Pancreas (tissue), 10 donors: ENCODE results near the gene TAF7L. TPM values are rescaled to one million over a fixed set of nuclear protein-coding genes. Genes with fewer than 3 reads are reported as not detected.

ENCODE experiments used
- ATAC-seq, 4 donors: fragments of 200-7000 bp; cut with Tn5 transposase; one replicate each; pipeline versions ENCODE4 v1.8.0 to v1.9.1; 2020; ENCODE audit warnings: mild to moderate bottlenecking in 4 of 4, moderate library complexity in 4 of 4
- DNase-seq, 6 donors: peaks; one replicate each; pipeline ENCODE4 v3.0.0-alpha.2; 2020
- FAIRE-seq: peaks from 2 replicates; lab custom pipeline; 2012; peaks lifted over from hg19 to GRCh38; lab: Jason Lieb, UNC
- H3K27ac ChIP-seq, 4 donors: fragments of 200-600 bp; sonication (generic); 1 replicate in 3 of 4; 2 replicates in 1 of 4; pipeline versions ENCODE4 v1.5.0 to v1.8.0; 2020
- H3K27me3 ChIP-seq, 4 donors: fragments of 200-600 bp; one replicate each; pipeline ENCODE4 v1.8.0; 2021
- H3K36me3 ChIP-seq, 3 donors: fragments of 200-600 bp; sonication (generic) in 1 of 3; one replicate each; pipeline versions ENCODE4 v1.5.0 to v1.8.0; 2020 to 2021
- H3K4me1 ChIP-seq, 3 donors: fragments of 200-600 bp; one replicate each; pipeline ENCODE4 v1.8.0; 2021
- H3K4me3 ChIP-seq, 4 donors: fragments of 200-600 bp; sonication (generic) in 2 of 4; one replicate each; pipeline versions ENCODE4 v1.5.0 to v1.8.0; 2020 to 2021
- H3K9me3 ChIP-seq, 4 donors: fragments of 200-600 bp; one replicate each; pipeline ENCODE4 v1.8.0; 2021
- CTCF ChIP-seq, 4 donors: fragments of 200-600 bp; sonication (generic) in 3 of 4; IDR thresholded peaks; one replicate each; pipeline versions ENCODE4 v1.5.0 to v1.8.0; 2021; ENCODE audit warnings: antibody characterized with exemption in 4 of 4
- WGBS, 2 donors: extraction: QIAGEN DNeasy Blood & Tissue Kit; methylation state at CpG; one replicate each; pipeline ENCODE4 v1.1.7; 2013; 5-methylcytosine and 5-hydroxymethylcytosine counted together
- intact Hi-C, 3 donors: fragments of 100-400 bp; cut with DNase I; formaldehyde crosslinking; loops; one replicate each; pipeline versions ENCODE4 v1.11.1 to v1.14.2; 2022
- polyA plus RNA-seq, 2 donors: library from polyadenylated mRNA; stranded (reverse); fragments of 200-250 nt; gene quantifications; one replicate each; pipeline ENCODE4 v1.2.3, GENCODE V29; 2013
- total RNA-seq, 6 donors: library from RNA; stranded (reverse); fragmentation: NEBNext Ultra II Directional in 4 of 6; extraction: Animal tissue kit (Norgen Biotek cat#: 25700) in 4 of 6; gene quantifications; one replicate each; pipeline versions ENCODE4 v1.2.1 to v1.2.4, GENCODE V29; 2021 to 2023
- donor health status: healthy with polysubstance abuse.
- donor health status: DM: no; HTN: no; CAD: no; lungs with moderate emphysema.
- donor health status: DM: no; HTN: no; CAD: no.
- donor health status: control.
- donor health status: control.
- donor health status: Bipolar disorder and iron deficiency.
- donor health status: DM: yes; HTN: yes; CAD: no.
- donor health status: DM: no; HTN: no; CAD: no.
- donor health status: DM: no; HTN: no; CAD: no.
- donor health status: DM: yes; HTN: yes; CAD: no.

The TAF7L gene
- total and polyA plus RNA-seq, 8 donors: 0.05 to 0.08 TPM; not detected in 6

- ATAC-seq (no peak), FAIRE-seq (no peak), DNase-seq (no peak)
- intact Hi-C loops: no loop called here
- WGBS, 2 donors: 74 to 83% methylated on average over 4 of the region's 4 CpGs
- Histone ChIP-seq H3K4me3 (no peak overlapping the region), H3K27ac (no peak overlapping the region), H3K36me3 (no peaks in the 10 kb centered on the region), H3K27me3 (no peaks in the 10 kb centered on the region), H3K9me3 (no peaks in the 10 kb centered on the region), H3K4me1 (no peaks in the 10 kb centered on the region)
- no peak for TF ChIP-seq CTCF (IDR thresholded peaks at IDR 0.05)
Measured at GRCh38 chrX:101262590-101262989, 28.5 kb downstream of the TAF7L start.

- Histone ChIP-seq H3K4me3 (no peak overlapping the region), H3K4me1 (no peaks in the 10 kb centered on the region), H3K27ac (no peak overlapping the region), H3K9me3 (no peaks in the 10 kb centered on the region), H3K36me3 (no peaks in the 10 kb centered on the region), H3K27me3 (no peaks in the 10 kb centered on the region)
- DNase-seq (no peak), ATAC-seq (no peak), FAIRE-seq (no peak)
- intact Hi-C loops: no loop called here
- WGBS, 2 donors: 48 to 52% methylated on average over 4 of the region's 4 CpGs
- no peak for TF ChIP-seq CTCF (IDR thresholded peaks at IDR 0.05)
Measured at GRCh38 chrX:101260435-101260834, 30.7 kb downstream of the TAF7L start.

GRCh38 chrX:101258259-101258581, 32.9 kb downstream of the TAF7L start:
- Histone ChIP-seq H3K36me3 (no peaks in the 10 kb centered on the region), H3K27ac (no peak overlapping the region), H3K4me3 (no peak overlapping the region), H3K9me3 (no peaks in the 10 kb centered on the region), H3K4me1 (no peaks in the 10 kb centered on the region), H3K27me3 (no peaks in the 10 kb centered on the region)
- no peak for ATAC-seq
- TF ChIP-seq CTCF (IDR thresholded peaks at IDR 0.05): no peak
- WGBS, 2 donors: 81 to 82% methylated on average over 11 of the region's 11 CpGs
- no peak for DNase-seq
- FAIRE-seq: no peak
- intact Hi-C loops: no loop called here

- Histone ChIP-seq H3K4me3 (no peak overlapping the region), H3K4me1 (no peaks in the 10 kb centered on the region), H3K9me3 (no peaks in the 10 kb centered on the region), H3K27me3 (no peaks in the 10 kb centered on the region), H3K36me3 (no peaks in the 10 kb centered on the region), H3K27ac (no peak overlapping the region)
- DNase-seq (no peak), FAIRE-seq (no peak), ATAC-seq (no peak)
- intact Hi-C loops: no loop called here
- TF ChIP-seq CTCF (IDR thresholded peaks at IDR 0.05): no peak
- 70 to 73% methylated on average over 4 of the region's 4 CpGs for WGBS, 2 donors
Measured at GRCh38 chrX:101257448-101258258, 33.5 kb downstream of the TAF7L start.

- Histone ChIP-seq H3K4me1 (no peaks in the 10 kb centered on the region), H3K9me3 (no peaks in the 10 kb centered on the region), H3K4me3 (no peak overlapping the region), H3K27ac (no peak overlapping the region), H3K27me3 (no peaks in the 10 kb centered on the region), H3K36me3 (no peaks in the 10 kb centered on the region)
- FAIRE-seq (no peak), ATAC-seq (no peak), DNase-seq (no peak)
- TF ChIP-seq CTCF (IDR thresholded peaks at IDR 0.05): no peak
- WGBS, 2 donors: 60 to 62% methylated on average over 2 of the region's 2 CpGs
- intact Hi-C loops: no loop called here
Measured at GRCh38 chrX:101252634-101253033, 38.5 kb downstream of the TAF7L start.
